Measurements from ENCODE around the gene MTF1.

The MTF1 gene

GRCh38 chr1:37866491-37866890 lies 7.1 kb upstream of the MTF1 start:
- DNase-seq: no peak

- DNase-seq: no peak
Observed at GRCh38 chr1:37865348-37866120, 6.1 kb upstream of the MTF1 start.

GRCh38 chr1:37862330-37862729 lies 2.9 kb upstream of the MTF1 start:
- DNase-seq: no peak

DNA sequence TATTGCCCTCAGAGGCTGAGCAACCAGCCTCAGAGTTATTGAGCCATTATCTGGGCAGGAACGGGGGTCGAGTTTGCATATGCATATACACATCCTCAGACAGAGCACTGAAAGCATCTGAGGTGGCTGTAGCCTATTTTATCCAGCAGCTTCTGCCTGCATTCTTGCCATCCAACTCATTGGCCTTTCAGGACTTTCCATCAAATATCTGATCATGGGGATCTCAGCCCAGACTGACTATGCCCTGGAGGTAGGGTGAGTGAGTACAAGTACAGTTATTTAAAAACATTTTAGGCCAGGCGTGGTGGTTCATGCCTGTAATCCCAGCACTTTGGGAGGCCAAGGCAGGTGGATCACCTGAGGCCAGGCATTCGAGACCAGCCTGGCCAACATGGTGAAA lies 1.8 kb upstream of the MTF1 start:
- DNase-seq: no peak

DNA sequence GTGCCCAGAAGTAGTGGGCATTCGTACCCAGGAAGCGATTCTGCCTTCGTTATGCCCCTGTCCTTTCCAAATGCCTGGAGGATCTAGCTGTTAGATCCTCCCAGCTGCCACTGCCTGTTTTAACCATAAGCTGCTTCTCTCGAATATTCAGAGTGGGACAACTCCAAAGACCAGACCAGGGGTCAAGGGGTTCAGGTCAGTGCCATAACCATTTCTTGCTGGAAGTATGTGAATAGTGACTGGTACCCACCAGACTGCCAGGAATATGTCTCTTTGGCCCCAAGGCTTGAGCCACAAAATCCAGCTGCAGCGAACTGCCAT lies 914 bp upstream of the MTF1 start:
- no peak for DNase-seq

DNA sequence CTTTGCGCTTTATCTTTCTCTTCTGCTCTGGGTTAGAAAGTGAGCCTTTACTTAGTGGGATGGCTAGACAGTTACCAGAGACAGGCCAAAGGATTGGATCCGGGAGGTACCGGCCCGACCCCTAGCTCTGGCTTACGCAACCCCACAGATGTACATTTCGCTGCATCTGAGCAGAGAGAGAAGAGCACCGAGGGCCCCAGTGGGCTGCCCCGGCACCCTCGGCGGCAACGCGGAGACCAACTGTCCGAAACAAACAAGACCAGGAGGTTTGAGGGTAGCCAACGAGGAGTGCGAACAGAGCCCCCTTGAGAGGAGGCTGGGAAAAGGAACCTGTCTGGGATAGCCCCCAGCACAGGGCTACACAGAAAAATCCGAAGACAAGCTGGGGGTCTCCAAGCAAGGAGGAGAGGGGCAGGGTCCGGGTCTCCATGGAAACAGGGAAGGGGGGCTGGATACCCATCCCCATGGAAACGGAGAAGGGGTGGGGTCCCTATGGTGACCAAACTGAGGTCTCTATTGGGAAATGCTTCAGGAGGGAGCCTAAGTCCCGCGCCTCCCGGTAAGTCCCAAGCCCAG lies 373 bp downstream of the MTF1 start:
- DNase-seq: no peak

GRCh38 chr1:37854406-37854805 lies 5.0 kb downstream of the MTF1 start:
- no peak for DNase-seq

- DNase-seq: no peak
Observed at GRCh38 chr1:37853157-37853556, 6.2 kb downstream of the MTF1 start.

- no peak for DNase-seq
Observed at GRCh38 chr1:37851782-37852210, 7.6 kb downstream of the MTF1 start.

- DNase-seq: no peak
Observed at GRCh38 chr1:37851262-37851661, 8.1 kb downstream of the MTF1 start.

DNA sequence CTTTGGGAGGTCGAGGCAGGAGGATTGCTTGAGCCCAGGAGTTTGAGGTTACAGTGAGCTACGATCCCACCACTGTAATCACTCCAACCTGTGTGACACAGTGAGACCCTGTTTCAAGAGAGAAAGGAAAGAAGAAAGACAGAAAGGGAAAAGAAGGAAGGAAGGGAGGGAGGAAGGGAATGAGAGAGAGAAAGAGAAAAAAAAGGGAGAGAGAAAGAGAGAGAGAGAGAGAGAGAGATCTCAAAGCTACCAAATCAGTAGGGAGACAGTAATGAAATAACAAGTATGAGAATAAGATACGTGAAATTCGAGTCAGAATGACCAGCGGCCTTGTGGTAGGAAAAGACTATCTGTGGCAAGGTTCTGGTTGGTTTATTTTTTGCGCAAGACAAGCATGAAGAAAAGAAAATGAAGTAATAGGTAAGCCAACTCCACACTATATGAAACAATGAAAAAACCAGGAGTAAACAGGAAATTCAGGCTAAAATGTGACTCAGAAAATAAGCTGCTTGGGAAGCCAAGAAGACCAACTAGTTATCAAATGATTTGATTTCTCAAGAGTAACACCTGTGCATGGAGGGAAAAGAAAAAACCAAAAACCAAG lies 8.9 kb downstream of the MTF1 start:
- DNase-seq: peak; percentile 31

DNA sequence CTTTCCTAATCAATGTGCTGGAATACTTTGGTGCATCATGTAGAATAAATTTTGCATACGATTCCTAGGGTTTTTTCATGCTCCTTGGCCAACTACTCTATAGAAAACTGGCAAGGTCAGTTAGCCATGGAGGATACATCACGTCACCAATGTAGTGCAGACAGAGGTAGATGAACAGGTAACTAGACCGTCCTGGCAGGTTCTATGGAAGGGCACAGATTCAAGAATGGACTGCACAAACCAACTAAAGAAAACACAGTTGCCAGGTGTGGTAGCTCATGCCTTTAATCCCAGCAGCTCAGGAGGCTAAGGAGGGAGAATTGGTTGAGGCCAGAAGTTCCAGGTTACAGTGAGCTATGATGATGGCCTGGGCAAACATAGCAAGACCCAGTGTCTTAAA lies 9.9 kb downstream of the MTF1 start:
- no peak for DNase-seq

DNA sequence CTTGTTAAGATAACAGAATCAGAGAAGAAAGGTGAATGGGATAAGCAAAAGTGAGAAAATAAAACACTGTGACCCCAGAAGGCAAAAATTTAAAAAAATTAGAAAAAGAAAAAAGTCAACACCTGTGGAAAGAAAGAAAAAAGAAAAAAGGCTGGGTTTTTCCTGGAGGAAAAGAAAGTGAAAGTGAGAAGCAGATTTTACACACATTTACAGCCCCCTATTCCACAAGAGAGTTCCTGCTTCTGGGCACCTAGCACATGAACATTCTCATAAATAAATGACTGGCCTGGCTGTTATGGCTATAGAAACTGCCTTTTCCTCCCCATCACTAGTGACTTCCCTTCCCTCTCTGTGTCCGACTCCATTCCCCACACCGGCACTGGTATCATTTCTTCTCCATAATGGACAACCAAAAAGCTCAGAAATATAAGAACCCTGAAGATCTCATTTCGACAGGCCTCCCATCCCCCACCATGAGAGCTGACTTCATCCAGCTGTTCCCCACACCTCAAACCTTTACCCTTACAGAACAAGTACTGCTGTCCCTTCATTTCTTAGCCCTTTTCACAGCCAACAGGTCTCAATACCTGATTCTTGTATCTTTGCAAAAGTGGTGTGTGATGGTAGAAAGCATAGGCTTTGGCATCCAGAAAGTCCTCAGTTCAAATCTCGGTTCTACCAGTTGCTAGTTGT lies 12.6 kb downstream of the MTF1 start:
- DNase-seq: no peak

DNA sequence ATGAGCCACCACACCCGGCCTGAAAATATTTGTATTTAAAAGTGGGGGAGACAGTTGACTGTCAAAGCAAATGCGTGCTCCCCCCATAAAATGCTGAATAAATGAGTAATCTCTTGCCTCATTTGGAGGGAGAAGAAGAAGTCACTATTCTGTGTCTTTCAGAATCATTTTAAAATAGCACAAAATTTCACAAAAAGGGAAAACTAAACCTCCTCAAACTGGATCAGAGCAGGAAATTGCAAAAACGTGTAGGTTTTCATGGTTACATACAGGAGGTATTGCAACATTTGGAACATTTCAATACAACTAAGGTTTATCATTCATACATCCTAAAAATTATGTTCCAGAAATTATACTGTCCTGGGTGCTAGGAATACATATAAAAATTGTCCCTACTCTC lies 13.6 kb downstream of the MTF1 start:
- DNase-seq: no peak

DNA sequence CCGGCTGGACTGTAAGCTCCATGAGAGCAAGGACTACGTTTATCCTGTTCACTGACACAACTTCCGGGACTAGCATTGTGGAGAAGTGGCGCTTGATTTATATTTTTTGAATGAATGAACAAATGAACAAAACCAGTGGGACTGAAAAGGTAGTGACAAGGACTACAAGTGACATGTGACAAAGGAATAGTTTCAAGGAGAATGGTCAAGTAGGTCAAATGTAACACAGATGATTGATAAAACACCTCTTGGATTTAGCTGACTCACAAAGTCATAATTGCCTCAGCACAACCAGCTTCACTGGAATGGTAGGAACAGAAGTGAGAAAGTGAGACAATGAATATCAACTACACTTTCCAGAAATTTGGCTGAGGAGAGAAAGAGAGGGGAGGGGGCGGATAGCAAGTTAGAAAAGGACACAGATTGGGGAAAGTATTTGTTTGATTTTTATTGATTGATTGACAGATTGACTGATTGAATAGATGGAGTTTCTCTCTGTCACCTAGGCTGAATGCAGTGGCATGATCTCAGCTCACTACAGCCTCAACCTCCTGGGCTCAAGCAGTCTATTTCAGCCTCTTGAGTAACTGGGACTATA lies 14.2 kb downstream of the MTF1 start:
- peak; percentile 5 for DNase-seq

GRCh38 chr1:37844536-37844935 lies 14.9 kb downstream of the MTF1 start:
- DNase-seq: no peak

DNA sequence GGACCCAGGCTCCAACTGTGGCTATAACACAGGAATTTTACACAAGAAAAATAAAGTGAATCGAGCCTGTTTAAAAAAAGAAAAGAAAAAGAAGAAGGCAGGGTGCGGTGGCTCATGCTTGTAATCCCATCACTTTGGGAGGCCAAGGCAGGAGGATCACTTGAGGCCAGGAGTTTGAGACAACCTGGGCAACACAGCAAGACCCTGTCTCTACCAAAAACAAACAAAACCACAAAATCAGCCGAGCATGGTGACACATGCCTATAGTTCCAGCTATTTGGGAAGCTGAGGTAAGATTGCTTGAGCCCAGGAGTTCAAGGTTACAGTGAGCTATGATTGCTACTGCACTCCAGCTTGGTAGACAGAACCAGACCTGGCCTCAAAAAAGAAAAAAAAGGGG lies 17.7 kb downstream of the MTF1 start:
- no peak for DNase-seq

DNA sequence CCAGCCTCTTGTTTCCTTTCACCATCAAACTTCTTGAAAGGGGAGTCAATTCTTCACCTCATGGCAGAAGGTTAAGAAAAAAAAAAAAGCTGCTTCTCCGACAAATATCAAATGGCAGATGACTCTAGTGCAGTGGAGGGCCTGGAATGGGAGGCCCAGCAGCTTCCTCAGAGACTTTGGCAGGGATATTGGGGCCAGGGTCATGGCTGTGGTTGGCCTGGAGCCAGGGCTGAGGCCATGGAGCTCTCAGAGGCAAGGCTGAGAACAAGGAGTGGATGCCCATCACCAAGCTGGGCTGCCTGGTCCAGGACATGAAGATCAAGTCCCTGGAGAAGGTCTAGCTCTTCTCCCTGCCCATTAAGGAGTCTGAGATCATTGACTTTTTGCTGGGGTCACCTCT lies 18.7 kb downstream of the MTF1 start:
- DNase-seq: no peak

- DNase-seq: no peak
Observed at GRCh38 chr1:37839676-37840075, 19.7 kb downstream of the MTF1 start.

- no peak for DNase-seq
Observed at GRCh38 chr1:37836788-37837187, 22.6 kb downstream of the MTF1 start.

GRCh38 chr1:37831809-37832208 lies 27.6 kb downstream of the MTF1 start:
- no peak for DNase-seq

DNA sequence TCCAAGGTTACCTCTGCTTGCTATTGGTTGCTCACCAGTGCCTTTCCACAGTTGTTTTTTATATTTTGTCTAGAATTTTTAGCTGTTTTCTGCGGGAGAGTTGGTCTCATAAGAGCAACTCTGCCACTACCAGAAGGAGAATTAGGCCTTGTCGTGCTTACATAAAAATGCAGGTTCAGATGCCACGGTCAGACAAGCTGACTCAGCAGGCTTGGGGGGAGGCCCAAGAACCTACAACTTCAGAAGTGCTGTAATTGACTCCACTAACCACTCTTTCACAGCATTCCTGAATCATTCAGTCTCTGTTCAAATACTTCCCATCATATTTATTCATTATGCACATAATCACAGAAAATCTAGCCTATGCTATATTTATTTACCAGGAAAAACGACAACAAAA lies 28.3 kb downstream of the MTF1 start:
- no peak for DNase-seq

DNA sequence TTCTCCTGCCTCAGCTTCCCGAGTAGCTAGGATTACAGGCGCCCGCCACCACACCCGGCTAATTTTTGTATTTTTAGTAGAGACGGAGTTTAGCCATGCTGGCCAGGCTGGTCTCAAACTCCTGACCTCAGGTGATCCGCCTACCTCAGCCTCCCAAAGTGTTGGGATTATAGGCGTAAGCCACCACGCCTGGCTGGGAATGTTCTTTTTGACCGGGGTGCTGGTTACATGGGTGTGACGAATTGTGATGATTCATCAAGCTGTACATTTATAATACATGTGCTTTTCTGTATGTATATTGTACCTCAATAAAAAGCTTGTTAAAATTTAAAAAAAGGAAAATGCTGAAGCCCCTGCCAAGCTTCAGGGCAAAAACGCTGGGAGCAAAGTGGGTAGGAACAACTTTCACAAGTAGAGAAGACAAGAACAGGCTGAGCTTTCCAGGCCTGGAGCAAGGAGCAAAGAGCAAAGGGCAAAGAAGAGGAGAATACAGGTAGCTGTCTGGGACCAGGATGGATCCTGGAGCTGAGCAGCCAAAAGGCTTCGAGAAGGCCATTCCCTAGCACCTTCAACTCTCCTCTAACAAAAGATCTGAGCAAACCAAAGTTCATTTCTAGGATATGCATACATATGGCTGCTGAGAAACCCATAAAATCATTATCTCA lies 30.9 kb downstream of the MTF1 start:
- no peak for DNase-seq

All from kidney glomerular epithelial cell (primary cell).